AG04449 (cell line): ENCODE results near the gene UBXN11.

Source experiments
- CTCF ChIA-PET: fragments of 350-600 bp; formaldehyde crosslinking; extraction: SDS; loops from one replicate; lab custom pipeline; 2021; ENCODE audit warnings: antibody characterized with exemption; lab: Yijun Ruan, JAX
- POLR2A ChIA-PET: fragments of 400-600, 350-600 bp; formaldehyde crosslinking; extraction: SDS; loops from one replicate; lab custom pipeline; 2020; ENCODE audit warnings: antibody characterized with exemption, inconsistent platforms; lab: Yijun Ruan, JAX
- DNase-seq: peaks from one replicate; pipeline ENCODE4 v3.0.0-alpha.2; 2010; ENCODE audit warnings: low read depth, low spot score
- H3K4me3 ChIP-seq: 2 replicates; pipeline ENCODE4 v1.5.1; 2011; ENCODE audit warnings: low read depth, mild to moderate bottlenecking, control low read depth, low read length
- CTCF ChIP-seq: IDR thresholded peaks from one replicate; pipeline ENCODE4 v1.5.1; 2011; ENCODE audit warnings: mild to moderate bottlenecking, moderate library complexity, low read length, control low read depth, inconsistent platforms; ENCODE audit not compliant: insufficient read depth; ENCODE audit errors: missing control alignments

UBXN11 gene

GRCh38 chr1:26349188-26349876, 42.9 kb upstream of the UBXN11 start:
- no peak overlapping the region for H3K4me3 ChIP-seq
- DNase-seq, result peak; percentile 34
- ChIA-PET POLR2A (no interaction called here), CTCF (interaction anchor here (1.0 to 6.7 kb wide), 3 partner anchors 11 to 115 kb away, joined by 3 to 78 read pairs (median 5); partner anchors contain the start of gene CEP85)
- TF ChIP-seq CTCF, result no peak

GRCh38 chr1:26346274-26347033, 40.0 kb upstream of the UBXN11 start:
- DNase-seq, result no peak
- no peak overlapping the region for H3K4me3 ChIP-seq
- ChIA-PET CTCF (interaction anchor here (1.1 to 6.7 kb wide), 4 partner anchors 12 to 71 kb away, joined by 3 to 78 read pairs (median 12); no protein-coding TSS in a partner anchor), POLR2A (interaction anchor here (0.6 kb wide), 1 partner anchor 21 kb away, joined by 4 read pairs; no protein-coding TSS in a partner anchor)
- no peak for TF ChIP-seq CTCF

- DNase-seq, result no peak
- no peak overlapping the region for H3K4me3 ChIP-seq
- TF ChIP-seq CTCF, result no peak
- ChIA-PET POLR2A (no interaction called here), CTCF (interaction anchor here (1.1 to 6.7 kb wide), 4 partner anchors 12 to 71 kb away, joined by 3 to 78 read pairs (median 12); no protein-coding TSS in a partner anchor)
Observed at GRCh38 chr1:26345718-26346117, 39.3 kb upstream of the UBXN11 start.

GRCh38 chr1:26344147-26344920, 37.9 kb upstream of the UBXN11 start:
- TF ChIP-seq CTCF, result no peak
- POLR2A ChIA-PET, result no interaction called here
- no peak for DNase-seq
- CTCF ChIA-PET, result interaction anchor here (2.7 kb wide), 1 partner anchor 20 kb away, joined by 14 read pairs; no protein-coding TSS in a partner anchor
- H3K4me3 ChIP-seq, result no peak overlapping the region

- TF ChIP-seq CTCF, result no peak
- DNase-seq, result no peak
- CTCF ChIA-PET, result interaction anchor here (1.5 kb wide), 1 partner anchor 77 kb away, joined by 5 read pairs; no protein-coding TSS in a partner anchor
- POLR2A ChIA-PET, result no interaction called here
- no peak overlapping the region for H3K4me3 ChIP-seq
Observed at GRCh38 chr1:26340047-26340481, 33.6 kb upstream of the UBXN11 start.
